Measurements from ENCODE around the gene C12orf42. TPM values are rescaled to one million over a fixed set of nuclear protein-coding genes. Genes with fewer than 3 reads are reported as not detected.

Gene C12orf42
- total and polyA plus RNA-seq, 2 donors (not counting 1 experiment from before 2014, with no cell fraction given) = 25.6 to 138 TPM

GRCh38 chr12:103421402-103421801 is 74.4 kb downstream of the C12orf42 start:
- TF ChIP-seq EZH2 (IDR thresholded peaks at IDR 0.05; ENCODE audit: borderline replicate concordance, insufficient read depth, low read depth, low read length, poor library complexity, severe bottlenecking) (no peak), CTCF (IDR thresholded peaks at IDR 0.05) (no peak)
- CTCF ChIA-PET = no interaction called here
- Mint-ChIP-seq H3K27me3 (no peaks in the 10 kb centered on the region), H3K4me3 (no peak overlapping the region), H3K27ac (no peak overlapping the region), H3K4me1 (peaks cover 24% of the 10 kb centered on the region), H3K9me3 (ENCODE audit: insufficient read depth) (peaks cover 2% of the 10 kb centered on the region)
- H3K27ac ChIP-seq (ENCODE audit: low read length in 2 of 2) = no peak overlapping the region
- peaks cover 5% of the 10 kb centered on the region for H4K20me1 ChIP-seq (ENCODE audit: control insufficient read depth, insufficient read depth, low read length, poor library complexity, severe bottlenecking)
- H3K79me2 ChIP-seq (ENCODE audit: control insufficient read depth, insufficient read depth, low read length) = peaks cover 41% of the 10 kb centered on the region
- no peak overlapping the region for H3K4me3 ChIP-seq (ENCODE audit: control extremely low read depth in 1 of 5, extremely low read depth in 1 of 5, insufficient read depth in 1 of 5, low read depth in 2 of 5, low read length in 4 of 5)
- POLR2A ChIA-PET = no interaction called here
- DNase-seq = no peak
- H3K4me2 ChIP-seq (replicated peaks; ENCODE audit: low read depth, low read length, poor library complexity, severe bottlenecking) = no peak overlapping the region
- H3K36me3 ChIP-seq (replicated peaks in 1 of 2; ENCODE audit: control extremely low read depth in 1 of 2, control insufficient read depth in 1 of 2, extremely low read depth in 1 of 2, insufficient read depth in 2 of 2, low read length in 1 of 2) = peaks cover 0 to 27% of the 10 kb centered on the region in 2 experiments
- no CpG with 5 or more reads among the region's 1 CpG for WGBS (ENCODE audit: insufficient coverage)
- H3K9me3 ChIP-seq (ENCODE audit: control extremely low read depth in 1 of 3, control insufficient read depth in 2 of 3, insufficient read depth in 1 of 3, low read length in 2 of 3) = peaks cover 0 to 5% (median 1%) of the 10 kb centered on the region in 3 donors
- H3K27me3 ChIP-seq (replicated peaks in 1 of 4; ENCODE audit: control extremely low read depth in 1 of 4, control insufficient read depth in 3 of 4, insufficient read depth in 4 of 4, low read length in 3 of 4) = no peaks in the 10 kb centered on the region
- H3K9ac ChIP-seq (ENCODE audit: low read length) = no peak overlapping the region
- peaks cover 6% of the 10 kb centered on the region in 2 donors for H3K4me1 ChIP-seq (ENCODE audit: control insufficient read depth in 2 of 2, insufficient read depth in 2 of 2, low read length in 2 of 2)
- H2AFZ ChIP-seq (ENCODE audit: insufficient read depth, low read depth, low read length, poor library complexity, severe bottlenecking) = no peak overlapping the region
- intact Hi-C loops (cut with micrococcal nuclease) = no loop called here
- no peak for ATAC-seq (ENCODE audit: low read depth)

DNA sequence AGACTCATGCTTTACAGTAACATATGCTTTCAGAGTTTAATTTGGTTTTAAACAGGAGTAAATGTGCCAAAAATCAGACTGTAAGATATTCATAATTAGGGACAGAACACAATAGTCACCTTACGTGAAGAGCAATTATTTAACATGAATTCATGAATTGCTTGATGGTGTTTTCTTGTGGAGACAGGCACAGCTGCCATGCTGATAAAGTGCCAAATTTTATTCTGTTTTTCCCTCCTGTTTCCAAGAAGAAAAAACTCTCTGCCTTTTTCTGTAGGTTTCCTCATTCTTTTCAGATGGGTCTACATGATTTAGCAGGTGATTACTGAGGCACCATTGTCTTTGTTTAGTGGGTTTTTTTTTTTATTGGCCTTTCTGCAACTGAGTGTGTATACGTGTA is 80.1 kb downstream of the C12orf42 start:
- Histone ChIP-seq H4K20me1 (ENCODE audit: control insufficient read depth, insufficient read depth, low read length, poor library complexity, severe bottlenecking) (no peaks in the 10 kb centered on the region), H3K27me3 (replicated peaks in 1 of 4; ENCODE audit: control extremely low read depth in 1 of 4, control insufficient read depth in 3 of 4, insufficient read depth in 4 of 4, low read length in 3 of 4) (no peaks in the 10 kb centered on the region), H3K9ac (ENCODE audit: low read length) (no peak overlapping the region), H3K27ac (ENCODE audit: low read length in 2 of 2) (no peak overlapping the region), H3K9me3 (ENCODE audit: control extremely low read depth in 1 of 3, control insufficient read depth in 2 of 3, insufficient read depth in 1 of 3, low read length in 2 of 3) (peaks cover 0 to 8% (median 2%) of the 10 kb centered on the region in 3 donors), H3K79me2 (ENCODE audit: control insufficient read depth, insufficient read depth, low read length) (peaks cover 24% of the 10 kb centered on the region), H2AFZ (ENCODE audit: insufficient read depth, low read depth, low read length, poor library complexity, severe bottlenecking) (no peak overlapping the region), H3K4me1 (ENCODE audit: control insufficient read depth in 2 of 2, insufficient read depth in 2 of 2, low read length in 2 of 2) (peaks cover 6% of the 10 kb centered on the region in 2 donors), H3K36me3 (replicated peaks in 1 of 2; ENCODE audit: control extremely low read depth in 1 of 2, control insufficient read depth in 1 of 2, extremely low read depth in 1 of 2, insufficient read depth in 2 of 2, low read length in 1 of 2) (peaks cover 0 to under 1% of the 10 kb centered on the region in 2 experiments), H3K4me3 (ENCODE audit: control extremely low read depth in 1 of 5, extremely low read depth in 1 of 5, insufficient read depth in 1 of 5, low read depth in 2 of 5, low read length in 4 of 5) (no peak overlapping the region), H3K4me2 (replicated peaks; ENCODE audit: low read depth, low read length, poor library complexity, severe bottlenecking) (no peak overlapping the region)
- DNase-seq (no peak), ATAC-seq (ENCODE audit: low read depth) (no peak)
- WGBS (ENCODE audit: insufficient coverage) = no CpG with 5 or more reads among the region's 2 CpGs
- intact Hi-C loops (cut with micrococcal nuclease) = no loop called here
- H3K27ac Mint-ChIP-seq = no peak overlapping the region
- CTCF ChIA-PET = no interaction called here
- TF ChIP-seq EZH2 (IDR thresholded peaks at IDR 0.05; ENCODE audit: borderline replicate concordance, insufficient read depth, low read depth, low read length, poor library complexity, severe bottlenecking) = no peak
- TF ChIP-seq CTCF (IDR thresholded peaks at IDR 0.05) = no peak
- POLR2A ChIA-PET = interaction anchor here (0.7 kb wide), 1 partner anchor 47 kb away, joined by 3 read pairs; no protein-coding TSS in a partner anchor
- no peaks in the 10 kb centered on the region for H3K27me3 Mint-ChIP-seq
- H3K9me3 Mint-ChIP-seq (ENCODE audit: insufficient read depth) = peaks cover 6% of the 10 kb centered on the region
- H3K4me1 Mint-ChIP-seq = peaks cover 9% of the 10 kb centered on the region
- no peak overlapping the region for H3K4me3 Mint-ChIP-seq
